Vagina (tissue), 2 donors: ENCODE results near the gene STS. TPM values are rescaled to one million over a fixed set of nuclear protein-coding genes. Genes with fewer than 3 reads are reported as not detected.

Experiments
- DNase-seq, 2 donors: peaks; one replicate each; pipeline ENCODE4 v3.0.0-alpha.2; 2017; ENCODE audit errors: extremely low spot score in 2 of 2
- H3K27ac ChIP-seq: fragments of 200-600 bp; sonication (generic); one replicate; pipeline ENCODE4 v1.5.1; 2019
- H3K27me3 ChIP-seq: fragments of 200-600 bp; sonication (generic); one replicate; pipeline ENCODE4 v1.5.1; 2019
- H3K36me3 ChIP-seq, 2 donors: fragments of 200-600 bp; sonication (generic); one replicate each; pipeline ENCODE4 v1.5.1; 2017 to 2019
- H3K4me1 ChIP-seq: fragments of 200-600 bp; sonication (generic); one replicate; pipeline ENCODE4 v1.5.1; 2019
- H3K4me3 ChIP-seq, 2 donors: fragments of 200-600 bp; sonication (generic); 1 replicate in 1 of 2; 2 replicates in 1 of 2; pipeline ENCODE4 v1.5.1; 2016 to 2019
- H3K9me3 ChIP-seq: fragments of 200-600 bp; sonication (generic); one replicate; pipeline ENCODE4 v1.5.1; 2019
- CTCF ChIP-seq, 3 experiments: fragments of 450-650 bp in 2 of 3; fragments of 200-600 bp in 1 of 3; sonication (generic) in 1 of 3; IDR thresholded peaks; one replicate each; pipeline ENCODE4 v1.5.1; 2017 to 2019; ENCODE audit warnings: antibody characterized with exemption in 3 of 3, mild to moderate bottlenecking in 2 of 3, moderate library complexity in 2 of 3
- POLR2A ChIP-seq, 2 donors: fragments of 450-650 bp; IDR thresholded peaks; one replicate each; pipeline ENCODE4 v1.6.1; 2017; ENCODE audit warnings: antibody characterized with exemption in 2 of 2, mild to moderate bottlenecking in 2 of 2, moderate library complexity in 2 of 2
- POLR2AphosphoS5 ChIP-seq, 2 donors: sonication (generic); formaldehyde crosslinking; IDR thresholded peaks; one replicate each; pipeline ENCODE4 v1.9.0; 2017; ENCODE audit warnings: antibody characterized with exemption in 2 of 2, mild to moderate bottlenecking in 2 of 2, low read depth in 1 of 2; ENCODE audit not compliant: insufficient read depth in 1 of 2
- intact Hi-C: fragments of 100-400 bp; cut with DNase I; formaldehyde crosslinking; loops from one replicate; pipeline ENCODE4 v1.15.1; 2023
- total RNA-seq: library from RNA; depleted of rRNA; stranded (reverse); fragments of >200 nt; gene quantifications from one replicate; pipeline ENCODE4 v1.2.3, GENCODE V29; 2016

Gene STS
- total RNA-seq, 1 donor from 2014 or later: 6.4 TPM

- H3K4me3 ChIP-seq: peak overlapping the region in 1 of 2 donors; percentile 8
These were observed 38.4 kb upstream of the STS start for GRCh38 chrX:7109049-7109531.

GRCh38 chrX:7109838-7110793 lies 37.4 kb upstream of the STS start:
- DNase-seq: no peak
- Histone ChIP-seq H3K4me1 (peaks cover 25% of the 10 kb centered on the region), H3K9me3 (no peaks in the 10 kb centered on the region), H3K4me3 (no peak overlapping the region), H3K36me3 (peaks cover 0 to 5% of the 10 kb centered on the region in 2 donors), H3K27ac (no peak overlapping the region), H3K27me3 (no peaks in the 10 kb centered on the region)
- intact Hi-C loops: no loop called here
- TF ChIP-seq POLR2A (IDR thresholded peaks at IDR 0.05) (no peak), CTCF (IDR thresholded peaks at IDR 0.05) (no peak), POLR2AphosphoS5 (IDR thresholded peaks at IDR 0.05; ENCODE audit: insufficient read depth in 1 of 2, low read depth in 1 of 2) (no peak)

More at GRCh38 chrX:7109049-7109531, 38.4 kb upstream of the STS start:
- H3K36me3 ChIP-seq: peaks cover 0 to 12% of the 10 kb centered on the region in 2 donors
- no peaks in the 10 kb centered on the region for H3K27me3 ChIP-seq
- intact Hi-C loops: no loop called here
- peaks cover 25% of the 10 kb centered on the region for H3K4me1 ChIP-seq
- H3K27ac ChIP-seq: no peak overlapping the region
- DNase-seq: no peak
- no peaks in the 10 kb centered on the region for H3K9me3 ChIP-seq
- no peak for TF ChIP-seq POLR2AphosphoS5 (IDR thresholded peaks at IDR 0.05; ENCODE audit: insufficient read depth in 1 of 2, low read depth in 1 of 2)
- no peak for TF ChIP-seq CTCF (IDR thresholded peaks at IDR 0.05)

- Histone ChIP-seq H3K27me3 (no peaks in the 10 kb centered on the region), H3K36me3 (no peaks in the 10 kb centered on the region), H3K27ac (no peak overlapping the region), H3K4me1 (peaks cover 31% of the 10 kb centered on the region), H3K4me3 (no peak overlapping the region), H3K9me3 (no peaks in the 10 kb centered on the region)
- intact Hi-C loops: no loop called here
- DNase-seq: no peak
- TF ChIP-seq CTCF (IDR thresholded peaks at IDR 0.05): no peak
- TF ChIP-seq POLR2A (IDR thresholded peaks at IDR 0.05): no peak
- TF ChIP-seq POLR2AphosphoS5 (IDR thresholded peaks at IDR 0.05; ENCODE audit: insufficient read depth in 1 of 2, low read depth in 1 of 2): no peak
These were observed 36.7 kb upstream of the STS start for GRCh38 chrX:7110821-7111276.

GRCh38 chrX:7111518-7111917 lies 36.0 kb upstream of the STS start:
- no peak overlapping the region for H3K27ac ChIP-seq
- H3K9me3 ChIP-seq: no peaks in the 10 kb centered on the region
- no peak for DNase-seq
- H3K27me3 ChIP-seq: no peaks in the 10 kb centered on the region
- intact Hi-C loops: no loop called here
- peaks cover 34% of the 10 kb centered on the region for H3K4me1 ChIP-seq
- no peak overlapping the region for H3K4me3 ChIP-seq
- H3K36me3 ChIP-seq: no peaks in the 10 kb centered on the region
- TF ChIP-seq POLR2A (IDR thresholded peaks at IDR 0.05) (no peak), CTCF (IDR thresholded peaks at IDR 0.05) (no peak), POLR2AphosphoS5 (IDR thresholded peaks at IDR 0.05; ENCODE audit: insufficient read depth in 1 of 2, low read depth in 1 of 2) (no peak)

- no peak for TF ChIP-seq POLR2A (IDR thresholded peaks at IDR 0.05)
- TF ChIP-seq POLR2AphosphoS5 (IDR thresholded peaks at IDR 0.05; ENCODE audit: insufficient read depth in 1 of 2, low read depth in 1 of 2): no peak
- no peak for TF ChIP-seq CTCF (IDR thresholded peaks at IDR 0.05)
- intact Hi-C loops: no loop called here
- Histone ChIP-seq H3K36me3 (no peaks in the 10 kb centered on the region), H3K27ac (no peak overlapping the region), H3K9me3 (no peaks in the 10 kb centered on the region), H3K27me3 (no peaks in the 10 kb centered on the region), H3K4me3 (no peak overlapping the region), H3K4me1 (peaks cover 34% of the 10 kb centered on the region)
- DNase-seq: no peak
These were observed 35.4 kb upstream of the STS start for GRCh38 chrX:7112071-7112470.
